Measurements from ENCODE around the gene AUTS2.

GRCh38 chr7:69598487-69599285, 411 bp downstream of the AUTS2 start:
- no peak for TF ChIP-seq CTCF (IDR thresholded peaks at IDR 0.05; ENCODE audit: insufficient read depth, low read length)
- no peak for TF ChIP-seq POLR2AphosphoS5 (IDR thresholded peaks at IDR 0.05; ENCODE audit: low read depth)
- no peak for TF ChIP-seq SPI1 (IDR thresholded peaks at IDR 0.05; ENCODE audit: borderline replicate concordance, low read depth)
- no peak for TF ChIP-seq GABPA (IDR thresholded peaks at IDR 0.05; ENCODE audit: low read depth)

Measured in HL-60 (cell line).